Thoracic aorta endothelial cell (primary cell): ENCODE measurements around the gene CCDC170. TPM values are rescaled to one million over a fixed set of nuclear protein-coding genes. Genes with fewer than 3 reads are reported as not detected.

Experiments
- small RNA-seq: library from RNA; depleted of rRNA; stranded (forward); fragments of <200 nt; gene quantifications from one replicate; pipeline ENCODE3, GENCODE V24; 2012
- total RNA-seq: library from RNA; depleted of rRNA; stranded (reverse); fragments of >200 nt; gene quantifications from 2 replicates; pipeline ENCODE4 v1.2.3, GENCODE V29; 2012

The CCDC170 gene
- total RNA-seq = under 0.01 and 0.14 TPM in 2 replicates

GRCh38 chr6:151493804-151494234 lies at the start of gene CCDC170:
Gene CCDC170, plus strand, starts transcription at chr6:151494017. Its CDS starts 112 bp downstream, at chr6:151494129.

GRCh38 chr6:151451950-151452749 lies 41.7 kb upstream of the CCDC170 start, which contains the start of gene RMND1:
Gene RMND1, minus strand, starts transcription at chr6:151452126. Its CDS starts 6,315 bp downstream, at chr6:151445811.

Small RNA genes lying within 50 kb of the gene (small RNA-seq; reads per million reads assigned to genes)
- gene RNU6-813P = not detected

Other genes starting within 250 kb of the CCDC170 start
- gene ZBTB2, start 102.5 kb upstream of the CCDC170 start, total RNA-seq = 10.5 and 15.2 TPM in 2 replicates
- gene RMND1, start 41.9 kb upstream of the CCDC170 start, total RNA-seq = 33.3 and 38.7 TPM in 2 replicates